GM12801 (cell line): ENCODE results near the gene TRAF3IP1.

Experiments
- CTCF ChIP-seq: IDR thresholded peaks from one replicate; pipeline ENCODE4 v1.5.1; 2011; ENCODE audit warnings: control low read depth; ENCODE audit not compliant: insufficient read length; ENCODE audit errors: extremely low read depth

Gene TRAF3IP1

DNA sequence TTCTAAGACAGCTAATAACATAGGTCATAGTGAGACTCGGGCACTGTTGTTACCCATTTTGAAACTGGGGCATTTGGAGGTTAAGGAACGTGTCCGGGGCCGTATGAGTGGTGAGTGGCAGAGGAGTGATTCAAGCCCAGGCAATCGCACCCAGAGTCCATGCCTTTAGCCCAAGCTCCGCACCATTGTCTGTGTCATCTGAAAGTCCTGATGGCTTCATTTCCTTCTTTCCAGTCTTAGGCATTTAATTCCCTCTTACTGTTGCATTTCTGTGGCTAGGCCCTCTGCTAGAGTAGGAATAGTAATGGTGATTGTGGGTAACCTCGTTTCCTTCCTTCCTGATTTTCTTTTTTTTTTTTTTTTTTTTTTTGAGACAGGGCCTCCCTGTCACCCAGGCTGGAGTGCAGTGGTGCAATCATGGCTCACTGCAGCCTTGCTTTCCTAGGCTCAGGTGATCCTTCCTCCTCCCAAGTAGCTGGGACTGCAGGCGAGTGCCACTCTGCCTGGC is 56.6 kb downstream of the TRAF3IP1 start:
- TF ChIP-seq CTCF: no peak

DNA sequence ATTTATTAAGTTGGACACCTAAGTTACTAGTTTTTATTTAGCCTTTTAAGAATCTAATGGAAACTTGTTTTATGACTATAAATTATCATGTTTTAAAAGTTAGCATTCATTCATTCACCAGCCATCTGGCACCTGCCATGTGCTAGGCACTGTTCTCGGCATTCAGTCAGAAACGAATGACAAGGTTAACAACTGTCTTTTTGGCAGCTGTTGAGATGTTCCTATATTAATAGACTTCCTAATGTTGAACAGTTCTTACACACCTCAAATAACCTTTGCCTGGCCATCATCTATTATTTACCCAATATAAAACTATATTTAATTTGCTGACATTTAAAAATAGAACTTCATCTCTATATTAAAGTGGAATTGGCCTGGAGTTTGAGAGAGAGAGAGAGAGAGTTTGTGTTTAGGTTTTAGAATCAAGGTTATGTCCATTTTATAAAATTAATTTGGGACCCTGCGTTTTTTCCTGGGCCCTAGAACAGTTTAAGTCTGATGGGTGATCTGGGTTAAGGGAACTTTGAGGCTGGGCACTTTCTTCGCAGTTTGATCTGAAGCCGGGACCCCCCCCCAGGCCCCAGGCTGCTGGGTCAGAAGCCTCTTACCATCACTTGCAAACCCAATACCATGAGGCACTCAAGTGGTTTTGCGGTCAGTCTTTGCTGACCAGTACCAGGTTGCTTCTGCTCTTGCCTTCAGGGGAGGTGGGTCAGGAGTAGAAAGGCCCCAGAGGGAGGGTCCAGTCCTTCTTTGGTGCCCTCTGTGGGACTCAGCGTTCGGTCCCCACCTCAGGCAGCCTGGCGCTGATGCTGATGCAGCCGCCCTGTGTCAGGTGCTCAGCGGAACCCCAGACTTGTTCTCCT is 58.1 kb downstream of the TRAF3IP1 start:
- no peak for TF ChIP-seq CTCF

DNA sequence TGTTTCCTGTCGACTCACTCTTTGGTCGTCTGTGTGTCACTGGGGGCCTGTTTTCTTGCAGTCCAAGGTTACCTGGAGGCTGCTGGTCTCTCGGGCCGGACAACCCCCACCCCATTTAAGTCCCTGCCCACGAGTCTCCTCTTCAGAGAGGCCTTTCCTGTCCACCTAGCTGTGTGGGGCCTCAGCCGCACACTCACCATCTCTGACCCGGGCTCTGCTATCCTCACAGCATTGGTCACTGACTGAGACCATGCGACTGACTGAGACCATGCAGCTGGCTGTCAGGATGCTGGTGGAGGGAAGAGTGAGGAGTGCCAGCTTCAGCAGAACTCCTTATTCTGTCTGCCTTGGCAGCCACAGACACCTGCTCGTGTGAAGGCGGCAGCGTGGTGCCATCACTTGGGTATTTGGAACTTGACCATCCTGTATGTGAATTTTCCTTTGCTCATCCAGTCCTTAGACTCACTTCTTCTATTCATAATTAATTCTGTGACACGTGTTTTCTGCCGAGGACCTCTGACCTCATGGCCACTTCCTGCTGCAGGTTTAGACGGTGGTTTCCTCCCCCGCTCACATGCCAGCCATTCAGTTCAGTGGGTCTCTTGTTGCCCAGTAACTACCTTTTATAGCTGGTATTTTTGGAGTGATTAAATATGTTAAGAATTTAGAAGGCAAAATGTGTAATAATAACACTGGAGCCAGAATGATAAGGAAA is 58.9 kb downstream of the TRAF3IP1 start:
- no peak for TF ChIP-seq CTCF

DNA sequence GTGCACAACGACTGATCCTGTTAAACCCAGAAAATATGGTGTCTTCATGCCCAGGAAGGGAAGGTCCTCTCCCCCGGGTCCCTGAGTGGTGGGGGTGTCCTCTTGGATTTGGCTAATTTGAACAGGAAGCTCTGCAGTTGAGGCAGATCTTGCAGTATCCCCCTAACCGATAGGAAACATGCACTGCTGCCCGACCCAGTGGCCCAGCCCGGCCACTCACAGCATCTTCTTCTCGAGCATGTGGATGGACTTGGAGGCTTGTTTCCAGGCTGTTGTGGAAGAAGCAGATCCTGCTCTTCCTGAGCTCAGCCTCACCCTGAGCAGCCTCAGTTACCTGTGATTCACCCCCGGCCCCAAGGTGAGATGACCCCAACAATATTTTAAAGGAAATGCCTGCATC is 60.0 kb downstream of the TRAF3IP1 start:
- no peak for TF ChIP-seq CTCF

DNA sequence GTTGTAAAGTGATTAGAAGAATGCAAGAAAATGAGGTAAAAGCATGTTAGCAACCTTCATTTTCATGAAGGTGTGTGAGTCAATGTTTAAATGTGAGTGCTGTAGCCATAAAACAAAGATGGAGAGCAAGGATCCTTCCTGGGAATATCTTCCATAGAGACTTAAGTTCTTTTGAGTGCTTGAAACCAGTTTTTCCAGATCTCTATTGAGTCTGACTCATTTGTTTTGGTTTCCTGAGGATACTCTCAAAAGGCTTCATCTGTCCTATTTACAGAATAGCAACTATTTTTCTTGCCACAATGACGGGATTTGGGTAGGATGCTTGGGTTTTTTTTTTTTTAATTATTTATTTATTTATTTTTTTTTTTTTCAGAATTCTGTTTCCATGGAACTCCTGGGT is 60.5 kb downstream of the TRAF3IP1 start:
- no peak for TF ChIP-seq CTCF

DNA sequence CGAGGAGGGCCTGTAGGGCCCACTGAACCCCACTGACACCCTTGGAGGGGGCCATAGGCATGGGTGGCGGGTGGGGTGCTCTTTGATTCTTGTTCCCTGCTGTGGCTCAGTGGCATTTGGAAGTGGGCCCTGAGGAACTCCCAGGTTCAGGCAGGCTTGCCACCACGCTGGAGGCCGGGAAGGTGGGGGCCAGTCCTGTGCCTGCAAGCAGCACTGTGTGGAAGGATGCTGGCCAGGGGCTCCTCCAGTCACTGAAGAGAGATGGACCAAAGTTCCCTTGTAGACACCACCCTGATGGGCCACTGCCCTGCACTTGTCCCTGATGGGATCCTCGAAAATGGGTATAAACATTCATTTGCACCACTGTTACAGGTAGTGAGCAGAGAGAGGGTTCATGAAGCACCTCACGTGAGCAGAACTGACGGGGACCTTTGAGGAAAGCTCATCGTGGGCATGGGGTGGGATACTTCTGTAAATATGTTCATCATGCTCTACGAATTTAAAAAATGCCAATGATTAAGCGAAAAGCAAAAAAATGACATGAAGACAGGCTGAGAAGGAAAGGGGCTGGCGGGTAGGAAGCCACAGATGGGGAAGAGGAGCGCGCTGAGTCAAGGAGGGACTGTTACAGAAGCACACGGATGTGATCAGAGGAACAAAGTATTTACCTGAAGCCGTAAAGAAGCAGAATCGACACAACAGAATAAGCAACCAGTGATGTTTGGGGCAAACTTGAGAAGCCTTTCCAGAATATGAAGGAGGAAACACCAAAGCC is 61.2 kb downstream of the TRAF3IP1 start:
- TF ChIP-seq CTCF: no peak

GRCh38 chr2:238382381-238382781 is 62.1 kb downstream of the TRAF3IP1 start:
- no peak for TF ChIP-seq CTCF
